BJ (cell line): ENCODE data around the gene LHFPL2. TPM values are rescaled to one million over a fixed set of nuclear protein-coding genes. Genes with fewer than 3 reads are reported as not detected.
"Not testable (repeated sequence)": the region's sequence is repeated elsewhere in the genome, so short reads cannot be mapped to it uniquely, and the experiment has no call there.

Experiments
- CTCF ChIA-PET: fragments of 350-600 bp; formaldehyde crosslinking; extraction: SDS; loops from one replicate; lab custom pipeline; 2021; ENCODE audit warnings: antibody characterized with exemption, inconsistent platforms; lab: Yijun Ruan, JAX
- POLR2A ChIA-PET: fragments of 300-600 bp; sonication (Branson Sonifier 250); formaldehyde crosslinking; extraction: SDS; loops from one replicate; lab custom pipeline; 2021; ENCODE audit warnings: antibody characterized with exemption; lab: Charles Lee
- DNase-seq: peaks from one replicate; pipeline ENCODE4 v3.0.0-alpha.2; 2011; ENCODE audit warnings: low read depth
- H3K27me3 ChIP-seq: 2 replicates; pipeline ENCODE4 v1.6.0; 2011; ENCODE audit warnings: low read length; ENCODE audit not compliant: control insufficient read depth, insufficient read depth
- H3K36me3 ChIP-seq: 2 replicates; pipeline ENCODE4 v1.5.1; 2011; ENCODE audit warnings: low read length; ENCODE audit not compliant: control insufficient read depth, insufficient read depth
- H3K4me3 ChIP-seq: 2 replicates; pipeline ENCODE4 v1.5.1; 2011; ENCODE audit warnings: low read depth, mild to moderate bottlenecking, control low read depth, low read length
- CTCF ChIP-seq: IDR thresholded peaks from 2 replicates; pipeline ENCODE4 v1.5.1; 2011; ENCODE audit warnings: low read depth, mild to moderate bottlenecking, control low read depth, inconsistent platforms, low read length, moderate library complexity; ENCODE audit not compliant: insufficient read depth
- polyA minus RNA-seq: library from RNA; depleted of rRNA, polyadenylated mRNA; stranded (reverse); fragments of >200 nt; gene quantifications from 2 replicates; pipeline ENCODE4 v1.2.3, GENCODE V29; 2011; rRNA and poly(A)+ RNA removed
- polyA plus RNA-seq: library from polyadenylated mRNA; depleted of rRNA; stranded (reverse); fragments of >200 nt; gene quantifications from 2 replicates; pipeline ENCODE4 v1.2.3, GENCODE V29; 2011; rRNA removed

The LHFPL2 gene
- 4.4 and 5.6 TPM in 2 replicates for polyA plus RNA-seq
- polyA minus RNA-seq: 5.1 and 9.8 TPM in 2 replicates

- H3K36me3 ChIP-seq: no peaks in the 10 kb centered on the region
- no peak for DNase-seq
- peak within 1 kb of the TSS; percentile 84 for H3K4me3 ChIP-seq
- ChIA-PET CTCF (interaction anchor here (0.7 to 2.3 kb wide), 8 partner anchors 10 to 233 kb away, joined by 3 to 8 read pairs (median 4); no protein-coding TSS in a partner anchor), POLR2A (interaction anchor here (0.6 kb wide), 1 partner anchor 111 kb away, joined by 3 read pairs; no protein-coding TSS in a partner anchor)
- H3K27me3 ChIP-seq: no peaks in the 10 kb centered on the region
- no peak for TF ChIP-seq CTCF
These were observed at the start of gene LHFPL2 for GRCh38 chr5:78648359-78649210. Gene LHFPL2, minus strand, starts transcription at chr5:78648772. Its CDS starts 138,559 bp downstream, at chr5:78510213.

GRCh38 chr5:78696637-78697036, 48.1 kb upstream of the LHFPL2 start:
- H3K36me3 ChIP-seq: no peaks in the 10 kb centered on the region
- H3K27me3 ChIP-seq: no peaks in the 10 kb centered on the region
- ChIA-PET POLR2A (no interaction called here), CTCF (interaction anchor here (0.5 to 0.7 kb wide), 2 partner anchors 376 to 934 kb away, joined by 3 read pairs; no protein-coding TSS in a partner anchor)
- H3K4me3 ChIP-seq: no peak overlapping the region
- DNase-seq: no peak
- no peak for TF ChIP-seq CTCF

GRCh38 chr5:78696052-78696451, 47.5 kb upstream of the LHFPL2 start:
- H3K36me3 ChIP-seq, H3K27me3 ChIP-seq, H3K4me3 ChIP-seq, POLR2A ChIA-PET, DNase-seq: not testable (repeated sequence)
- CTCF ChIA-PET: interaction anchor here (0.7 kb wide), 1 partner anchor 375 kb away, joined by 3 read pairs; no protein-coding TSS in a partner anchor

GRCh38 chr5:78693339-78693738, 44.8 kb upstream of the LHFPL2 start:
- no peak overlapping the region for H3K4me3 ChIP-seq
- TF ChIP-seq CTCF: no peak
- ChIA-PET CTCF (no interaction called here), POLR2A (no interaction called here)
- no peaks in the 10 kb centered on the region for H3K36me3 ChIP-seq
- DNase-seq: no peak
- H3K27me3 ChIP-seq: peaks cover 1% of the 10 kb centered on the region

- Histone ChIP-seq H3K4me3 (no peak overlapping the region), H3K27me3 (peaks cover 1% of the 10 kb centered on the region), H3K36me3 (no peaks in the 10 kb centered on the region)
- DNase-seq: no peak
- TF ChIP-seq CTCF: no peak
- ChIA-PET POLR2A (no interaction called here), CTCF (no interaction called here)
These were observed 42.8 kb upstream of the LHFPL2 start for GRCh38 chr5:78691084-78691960.
